Neuronal stem cell (in vitro differentiated cells): ENCODE results near the gene WNT9A.

ENCODE experiments used
- DNase-seq: peaks from one replicate; pipeline ENCODE4 v3.0.0-alpha.2; 2013; ENCODE audit warnings: low spot score
- H2AFZ ChIP-seq: one replicate; pipeline ENCODE4 v1.6.1; 2013; ENCODE audit warnings: mild to moderate bottlenecking, low read length, inconsistent platforms
- H2AK5ac ChIP-seq: 2 replicates; pipeline ENCODE4 v1.6.1; 2013; ENCODE audit warnings: low read depth, mild to moderate bottlenecking, inconsistent platforms, low read length, moderate library complexity, mixed read lengths
- H2BK120ac ChIP-seq: 2 replicates; pipeline ENCODE4 v1.6.1; 2013; ENCODE audit warnings: low read depth, mild to moderate bottlenecking, inconsistent platforms, low read length, moderate library complexity, mixed read lengths
- H2BK12ac ChIP-seq: one replicate; pipeline ENCODE4 v1.6.1; 2013; ENCODE audit warnings: low read length, inconsistent platforms
- H2BK15ac ChIP-seq: 2 replicates; pipeline ENCODE4 v1.6.1; 2013; ENCODE audit warnings: mild to moderate bottlenecking, low read length, inconsistent platforms, mixed read lengths
- H2BK5ac ChIP-seq: one replicate; pipeline ENCODE4 v1.6.1; 2013; ENCODE audit warnings: inconsistent platforms, mild to moderate bottlenecking, low read length, moderate library complexity
- H3K14ac ChIP-seq: one replicate; pipeline ENCODE4 v1.6.1; 2013; ENCODE audit warnings: low read length, inconsistent platforms
- H3K18ac ChIP-seq: 2 replicates; pipeline ENCODE4 v1.6.1; 2013; ENCODE audit warnings: low read length, inconsistent platforms
- H3K23ac ChIP-seq: 2 replicates; pipeline ENCODE4 v1.6.1; 2013; ENCODE audit warnings: low read depth, mild to moderate bottlenecking, mixed read lengths, low read length, inconsistent platforms; ENCODE audit not compliant: poor library complexity
- H3K27ac ChIP-seq: replicated peaks from 3 replicates; pipeline ENCODE4 v1.5.1; 2013; ENCODE audit warnings: low read length, inconsistent platforms
- H3K27me3 ChIP-seq, 3 experiments: 2 replicates each; pipeline ENCODE4 v1.6.1; 2013; ENCODE audit warnings: low read length in 3 of 3, mild to moderate bottlenecking in 2 of 3, inconsistent platforms in 1 of 3, low read depth in 1 of 3, mixed read lengths in 1 of 3, moderate library complexity in 1 of 3; ENCODE audit not compliant: control insufficient read depth in 3 of 3, insufficient read depth in 3 of 3
- H3K36me3 ChIP-seq, 2 donors: replicated peaks in 1 of 2; 2 replicates each; pipeline ENCODE4 v1.6.1; 2013; ENCODE audit warnings: low read length in 2 of 2; ENCODE audit not compliant: control insufficient read depth in 2 of 2, insufficient read depth in 2 of 2
- H3K4ac ChIP-seq: 2 replicates; pipeline ENCODE4 v1.6.1; 2013; ENCODE audit warnings: inconsistent platforms, mild to moderate bottlenecking, low read length, moderate library complexity
- H3K4me1 ChIP-seq, 2 donors: 1 replicate in 1 of 2; 2 replicates in 1 of 2; pipeline ENCODE4 v1.6.1; 2013; ENCODE audit warnings: low read length in 2 of 2, low read depth in 1 of 2; ENCODE audit not compliant: control insufficient read depth in 2 of 2, insufficient read depth in 1 of 2
- H3K4me2 ChIP-seq: one replicate; pipeline ENCODE4 v1.6.1; 2013; ENCODE audit warnings: mild to moderate bottlenecking, low read length, inconsistent platforms; ENCODE audit not compliant: insufficient read depth, poor library complexity, severe bottlenecking
- H3K4me3 ChIP-seq, 2 donors: 2 replicates each; pipeline ENCODE4 v1.5.1; 2013; ENCODE audit warnings: low read length in 2 of 2, mild to moderate bottlenecking in 2 of 2, inconsistent platforms in 1 of 2, moderate library complexity in 1 of 2
- H3K79me1 ChIP-seq: one replicate; pipeline ENCODE4 v1.6.1; 2013; ENCODE audit warnings: low read depth, mild to moderate bottlenecking, inconsistent platforms, low read length, moderate library complexity
- H3K9ac ChIP-seq: one replicate; pipeline ENCODE4 v1.6.1; 2013; ENCODE audit warnings: mild to moderate bottlenecking, low read depth, low read length, inconsistent platforms; ENCODE audit not compliant: poor library complexity
- H3K9me3 ChIP-seq, 2 donors: replicated peaks in 1 of 2; 2 replicates each; pipeline versions ENCODE3 to v1.6.1; 2013; ENCODE audit warnings: low read length in 2 of 2, mild to moderate bottlenecking in 2 of 2, inconsistent platforms in 1 of 2, low read depth in 1 of 2, mixed read lengths in 1 of 2, moderate library complexity in 1 of 2; ENCODE audit not compliant: control insufficient read depth in 2 of 2, insufficient read depth in 1 of 2
- H4K8ac ChIP-seq: one replicate; pipeline ENCODE4 v1.6.1; 2013; ENCODE audit warnings: low read depth, mild to moderate bottlenecking, inconsistent platforms, low read length, moderate library complexity
- H4K91ac ChIP-seq: one replicate; pipeline ENCODE4 v1.6.1; 2013; ENCODE audit warnings: low read length, low read depth, mild to moderate bottlenecking, inconsistent platforms; ENCODE audit not compliant: poor library complexity
- WGBS, 2 donors: extraction: QIAGEN DNeasy Blood & Tissue Kit; methylation state at CpG; one replicate each; pipeline ENCODE4 v1.1.7; 2013; ENCODE audit warnings: missing lambda C conversion rate in 2 of 2, mixed read lengths in 1 of 2; ENCODE audit not compliant: insufficient read length in 2 of 2, insufficient replicate concordance in 1 of 2; ENCODE audit errors: extremely low coverage in 2 of 2; 5-methylcytosine and 5-hydroxymethylcytosine counted together

Gene WNT9A

DNA sequence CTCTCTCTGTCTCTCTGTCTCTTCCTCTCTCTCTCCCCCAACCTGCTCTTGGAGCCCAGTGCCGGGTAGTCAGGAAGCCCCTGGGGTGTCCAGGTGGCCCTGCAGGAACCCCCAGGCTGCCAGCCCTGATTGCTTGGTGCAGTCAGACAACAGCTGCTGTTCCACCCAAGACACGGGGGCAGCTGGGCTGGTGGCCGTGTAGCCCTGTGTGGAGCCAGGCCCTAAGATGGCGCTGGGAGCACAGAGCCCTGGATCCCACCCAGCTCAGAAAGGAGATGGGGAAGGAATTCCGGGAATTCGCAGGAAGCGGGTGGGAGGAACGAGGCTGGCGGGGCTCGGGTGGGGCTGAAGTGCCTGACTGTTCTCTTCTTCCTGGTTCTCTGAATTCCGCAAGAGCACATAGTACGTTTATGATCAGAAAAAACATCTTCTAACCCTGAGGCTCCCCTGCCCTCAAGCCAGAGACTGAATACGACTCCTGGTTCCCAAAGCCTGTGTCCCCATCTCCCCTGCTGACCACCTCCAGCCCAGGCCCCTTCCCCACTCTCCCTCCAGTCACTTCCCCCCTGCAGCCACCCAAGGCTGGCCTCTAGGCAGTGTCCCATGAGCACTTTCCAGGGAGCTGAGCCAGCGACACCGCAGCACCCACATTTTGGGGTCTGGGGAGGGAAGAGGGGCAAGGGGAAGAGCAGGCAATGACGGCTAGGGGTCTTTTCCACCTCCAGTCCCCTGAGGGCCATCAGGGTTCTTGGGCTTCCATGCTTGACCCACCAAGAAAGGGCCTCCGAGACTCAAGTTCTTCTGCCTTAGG is 55.0 kb downstream of the WNT9A start:
- Histone ChIP-seq H3K79me1 (no peaks in the 10 kb centered on the region), H3K4me2 (no peak overlapping the region), H3K18ac (peak overlapping the region; percentile 89), H2BK12ac (no peak overlapping the region), H3K36me3 (no peaks in the 10 kb centered on the region), H3K27me3 (no peaks in the 10 kb centered on the region), H3K4me1 (peaks cover 0 to 30% of the 10 kb centered on the region in 2 donors), H3K9me3 (no peaks in the 10 kb centered on the region), H3K4me3 (no peak overlapping the region), H3K9ac (no peak overlapping the region), H4K8ac (no peak overlapping the region), H3K27ac (no peak overlapping the region), H2BK15ac (peak overlapping the region; percentile 74), H2BK5ac (peak overlapping the region; percentile 47), H2BK120ac (peak overlapping the region; percentile 24), H2AK5ac (peak overlapping the region; percentile 97), H3K23ac (peak overlapping the region; percentile 52), H4K91ac (no peak overlapping the region), H2AFZ (no peak overlapping the region), H3K14ac (no peak overlapping the region), H3K4ac (no peak overlapping the region)
- no peak for DNase-seq
- no CpG with 5 or more reads among the region's 17 CpGs for WGBS, 2 donors

DNA sequence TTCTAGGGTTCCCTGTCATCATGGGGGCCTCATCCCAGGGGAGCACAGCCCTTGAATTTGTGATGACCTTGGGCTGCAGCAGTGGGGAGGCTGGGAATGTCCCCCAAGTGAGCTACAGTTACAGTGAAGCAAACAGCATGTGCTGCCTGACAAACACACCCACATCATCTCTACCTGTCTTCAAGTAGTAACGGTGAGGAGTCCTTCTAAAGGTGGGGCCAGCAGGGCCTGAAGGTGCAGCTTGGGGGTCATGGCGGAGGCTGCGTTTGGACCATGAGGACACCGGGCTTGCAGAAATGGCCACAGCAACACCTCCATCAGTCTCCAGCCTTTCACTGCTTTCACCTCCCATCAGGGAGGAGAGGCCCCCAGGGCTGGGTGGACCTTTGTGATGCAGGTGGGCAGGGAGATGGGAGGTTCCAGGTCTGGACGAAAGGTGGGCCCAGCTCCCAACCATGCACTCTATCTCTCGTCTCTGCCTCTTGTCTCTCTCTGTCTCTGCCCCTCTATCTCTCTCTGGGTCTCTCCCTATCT is 55.7 kb downstream of the WNT9A start:
- Histone ChIP-seq H3K14ac (no peak overlapping the region), H3K4ac (no peak overlapping the region), H2AK5ac (peak overlapping the region; percentile 97), H2BK12ac (peak overlapping the region; percentile 75), H3K4me1 (peaks cover 3 to 32% of the 10 kb centered on the region in 2 donors), H3K23ac (no peak overlapping the region), H3K27ac (no peak overlapping the region), H3K9me3 (no peaks in the 10 kb centered on the region), H4K8ac (no peak overlapping the region), H3K79me1 (no peaks in the 10 kb centered on the region), H3K4me3 (no peak overlapping the region), H3K4me2 (no peak overlapping the region), H2AFZ (no peak overlapping the region), H3K27me3 (no peaks in the 10 kb centered on the region), H2BK15ac (peak overlapping the region; percentile 74), H2BK5ac (peak overlapping the region; percentile 47), H3K36me3 (no peaks in the 10 kb centered on the region), H3K18ac (peak overlapping the region; percentile 50), H4K91ac (no peak overlapping the region), H2BK120ac (no peak overlapping the region), H3K9ac (no peak overlapping the region)
- WGBS, 2 donors, result no CpG with 5 or more reads among the region's 6 CpGs
- no peak for DNase-seq

DNA sequence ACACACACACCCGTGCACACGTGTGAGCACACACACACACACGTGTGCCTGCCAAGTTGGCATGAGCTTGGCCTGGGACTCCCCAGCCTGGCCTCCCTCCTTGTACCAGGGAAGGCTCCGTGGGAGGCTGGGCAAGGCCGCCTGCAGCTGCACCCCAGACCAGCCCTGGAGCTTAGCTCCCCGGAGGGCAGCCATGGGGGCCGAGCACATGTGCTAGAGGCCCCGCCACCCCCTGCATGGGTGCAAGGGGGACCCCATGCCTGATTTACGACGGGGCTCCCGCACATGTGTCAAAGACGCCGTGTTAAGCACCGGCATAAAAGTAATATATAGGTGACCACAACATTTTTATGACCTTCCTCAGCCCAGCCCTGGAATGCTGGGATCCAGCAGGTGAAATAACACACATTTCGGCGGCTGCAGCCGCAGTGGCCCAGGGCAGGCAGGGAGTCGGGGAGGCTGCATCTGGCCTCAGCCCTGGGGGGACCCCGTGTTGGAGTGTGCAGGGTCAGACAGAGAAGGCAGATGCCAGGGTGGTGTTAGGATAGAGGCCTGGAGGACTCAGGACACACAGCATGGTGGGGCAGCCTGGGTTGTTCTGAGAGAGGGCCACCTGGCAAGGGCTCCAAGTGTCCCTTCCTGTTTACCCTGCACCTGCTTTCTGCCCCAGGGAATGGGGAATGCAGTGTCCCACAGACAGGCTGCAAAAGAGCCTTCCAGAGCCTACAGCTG is 56.3 kb downstream of the WNT9A start:
- Histone ChIP-seq H3K9ac (peak overlapping the region; percentile 74), H2BK5ac (peak overlapping the region; percentile 56), H2AFZ (no peak overlapping the region), H3K18ac (peak overlapping the region; percentile 82), H2BK12ac (peak overlapping the region; percentile 97), H2AK5ac (peak overlapping the region; percentile 97), H2BK15ac (peak overlapping the region; percentile 74), H4K91ac (peak overlapping the region; percentile 88), H2BK120ac (peak overlapping the region; percentile 35), H3K14ac (no peak overlapping the region), H3K4me1 (peaks cover 8 to 31% of the 10 kb centered on the region in 2 donors), H3K4ac (peak overlapping the region; percentile 30), H3K27me3 (no peaks in the 10 kb centered on the region), H3K27ac (no peak overlapping the region), H3K36me3 (no peaks in the 10 kb centered on the region), H3K4me3 (no peak overlapping the region), H4K8ac (no peak overlapping the region), H3K79me1 (no peaks in the 10 kb centered on the region), H3K23ac (peak overlapping the region; percentile 52), H3K4me2 (no peak overlapping the region), H3K9me3 (no peaks in the 10 kb centered on the region)
- DNase-seq, result no peak
- no CpG with 5 or more reads among the region's 19 CpGs for WGBS, 2 donors
